Measurements from ENCODE around the gene CBFA2T3. TPM values are rescaled to one million over a fixed set of nuclear protein-coding genes. Genes with fewer than 3 reads are reported as not detected.

Gene CBFA2T3
- total RNA-seq, 1 experiment from 2014 or later = 2.9 TPM

- Histone ChIP-seq H2BK15ac (ENCODE audit: low read depth, low read length) (no peak overlapping the region), H3K27ac (ENCODE audit: insufficient read length, low read depth, low read length) (no peak overlapping the region), H2BK12ac (ENCODE audit: insufficient read length, low read depth, low read length) (no peak overlapping the region), H2AFZ (ENCODE audit: low read length) (no peak overlapping the region), H3K79me1 (ENCODE audit: insufficient read depth, low read depth, low read length, poor library complexity, severe bottlenecking) (no peaks in the 10 kb centered on the region), H3T11ph (ENCODE audit: low read length) (no peak overlapping the region), H3K23me2 (ENCODE audit: insufficient read length, low read depth, low read length, poor library complexity, severe bottlenecking) (no peaks in the 10 kb centered on the region), H3K4me2 (ENCODE audit: insufficient read depth, insufficient read length, low read length) (no peak overlapping the region), H2BK5ac (ENCODE audit: insufficient read length, low read length) (no peak overlapping the region), H3K9ac (ENCODE audit: extremely low read depth, insufficient read length, low read length) (no peak overlapping the region), H3K23ac (ENCODE audit: insufficient read length, low read depth, low read length) (no peak overlapping the region), H2BK120ac (ENCODE audit: low read depth, low read length, poor library complexity, severe bottlenecking) (no peak overlapping the region), H3K9me3 (ENCODE audit: control insufficient read depth, low read depth, low read length) (no peaks in the 10 kb centered on the region), H3K18ac (ENCODE audit: insufficient read length, low read depth, low read length) (no peak overlapping the region), H4K5ac (ENCODE audit: insufficient read length, low read depth, low read length) (no peak overlapping the region), H2BK20ac (ENCODE audit: low read depth, low read length, poor library complexity, severe bottlenecking) (no peak overlapping the region), H4K20me1 (ENCODE audit: control insufficient read depth, insufficient read depth, insufficient read length) (no peaks in the 10 kb centered on the region), H3K56ac (ENCODE audit: insufficient read length, low read depth, low read length) (no peak overlapping the region), H4K91ac (ENCODE audit: insufficient read length, low read depth, low read length) (no peak overlapping the region), H2AK5ac (ENCODE audit: insufficient read length, low read length) (no peak overlapping the region), H3K27me3 (ENCODE audit: insufficient read depth, low read length) (no peaks in the 10 kb centered on the region), H3K4ac (ENCODE audit: low read depth, low read length) (no peak overlapping the region), H3K4me1 (ENCODE audit: insufficient read depth, low read length) (no peaks in the 10 kb centered on the region), H3K79me2 (ENCODE audit: insufficient read depth, low read length) (no peaks in the 10 kb centered on the region), H4K8ac (replicated peaks; ENCODE audit: insufficient read length, low read depth, low read length) (no peak overlapping the region), H3K14ac (ENCODE audit: insufficient read depth, low read length) (no peak overlapping the region)
- H3K4me1 Mint-ChIP-seq = peaks cover 4 to 9% of the 10 kb centered on the region in 2 experiments; a peak in 2 of 4 replicates
- WGBS (ENCODE audit: extremely low coverage, insufficient read length, low lambda C conversion rate) = no CpG with 5 or more reads among the region's 11 CpGs
- H3K27ac Mint-ChIP-seq = no peak overlapping the region; a peak in 2 of 7 replicates
- peaks cover 5% of the 10 kb centered on the region; the same call in 1 of the 2 replicates for H3K27me3 Mint-ChIP-seq (ENCODE audit: low read depth)
- TF ChIP-seq CTCF (conservative IDR thresholded peaks at IDR 0.05) = no peak
- H3K9me3 Mint-ChIP-seq = no peaks in the 10 kb centered on the region
- H3K4me3 Mint-ChIP-seq = no peak overlapping the region
- no peaks in the 10 kb centered on the region for H3K36me3 Mint-ChIP-seq (ENCODE audit: insufficient read depth in 1 of 3, low read depth in 3 of 3)
- DNase-seq = no peak
Measured at GRCh38 chr16:88983165-88983564, 6.2 kb upstream of the CBFA2T3 start.

Data from H9 (cell line).